GM12864 (cell line): ENCODE results near the gene TDRKH.

ENCODE experiments used
- DNase-seq: peaks from one replicate; pipeline ENCODE4 v3.0.0-alpha.2; 2011; ENCODE audit warnings: low read depth
- H3K4me3 ChIP-seq: 2 replicates; pipeline ENCODE4 v1.5.1; 2011; ENCODE audit warnings: mild to moderate bottlenecking, low read depth, low read length, control low read depth
- TF ChIP-seq, protein P1 (sequence below): IDR thresholded peaks from 2 replicates; pipeline ENCODE4 v1.5.1; 2011; ENCODE audit warnings: low read depth, mild to moderate bottlenecking, moderate library complexity, low read length, control low read depth, inconsistent platforms; ENCODE audit errors: missing control alignments

TDRKH gene, protein sequence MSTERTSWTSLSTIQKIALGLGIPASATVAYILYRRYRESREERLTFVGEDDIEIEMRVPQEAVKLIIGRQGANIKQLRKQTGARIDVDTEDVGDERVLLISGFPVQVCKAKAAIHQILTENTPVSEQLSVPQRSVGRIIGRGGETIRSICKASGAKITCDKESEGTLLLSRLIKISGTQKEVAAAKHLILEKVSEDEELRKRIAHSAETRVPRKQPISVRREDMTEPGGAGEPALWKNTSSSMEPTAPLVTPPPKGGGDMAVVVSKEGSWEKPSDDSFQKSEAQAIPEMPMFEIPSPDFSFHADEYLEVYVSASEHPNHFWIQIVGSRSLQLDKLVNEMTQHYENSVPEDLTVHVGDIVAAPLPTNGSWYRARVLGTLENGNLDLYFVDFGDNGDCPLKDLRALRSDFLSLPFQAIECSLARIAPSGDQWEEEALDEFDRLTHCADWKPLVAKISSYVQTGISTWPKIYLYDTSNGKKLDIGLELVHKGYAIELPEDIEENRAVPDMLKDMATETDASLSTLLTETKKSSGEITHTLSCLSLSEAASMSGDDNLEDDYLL

DNA sequence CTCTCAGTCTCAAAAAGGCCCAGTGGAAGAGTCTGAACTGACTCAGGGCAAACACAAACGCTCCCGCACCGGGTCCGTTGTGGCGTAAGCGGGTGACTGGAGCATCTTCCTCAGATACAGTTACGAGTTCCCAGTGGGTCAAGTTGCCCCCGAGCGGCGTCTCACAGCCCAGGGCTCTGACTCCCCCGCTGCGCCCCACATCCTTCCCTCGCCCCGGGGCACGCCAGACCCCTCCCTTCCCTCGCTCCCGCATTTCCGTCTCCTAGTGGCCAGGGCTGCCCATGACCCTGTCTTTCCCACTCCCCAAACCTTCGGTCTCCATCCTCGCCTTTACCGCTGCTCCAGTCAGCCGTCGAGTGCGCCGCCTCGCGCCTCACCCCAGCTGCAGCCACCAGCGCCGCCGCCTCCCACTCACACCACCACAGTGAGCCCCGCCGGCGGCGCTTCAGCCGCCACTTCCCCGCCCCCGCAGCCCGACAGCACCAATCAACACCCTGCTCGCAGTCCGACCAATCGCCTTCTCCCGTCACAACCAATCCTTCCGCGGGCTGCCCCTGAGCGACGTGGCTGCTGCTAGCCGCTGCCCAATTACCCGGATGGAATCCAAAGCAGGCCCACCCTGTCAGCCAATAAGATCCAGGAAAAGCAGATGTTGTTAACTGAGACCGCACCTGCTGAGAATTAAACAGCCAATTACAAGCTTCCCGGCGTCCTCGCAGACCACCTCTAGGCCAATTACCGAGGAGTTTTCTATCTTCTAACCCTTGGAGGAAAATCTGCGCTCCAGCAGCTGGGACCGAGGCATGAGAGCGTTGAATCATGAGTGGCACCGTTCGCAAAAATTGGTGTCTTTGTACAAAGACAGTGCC is at the start of gene TDRKH:
TDRKH (minus strand) TSS at position 430 of the 869 bp plus-strand sequence. CDS start 7,478 bp downstream, outside the sequence.
- DNase-seq, result peak; percentile 98
- TF ChIP-seq, protein P1, sequence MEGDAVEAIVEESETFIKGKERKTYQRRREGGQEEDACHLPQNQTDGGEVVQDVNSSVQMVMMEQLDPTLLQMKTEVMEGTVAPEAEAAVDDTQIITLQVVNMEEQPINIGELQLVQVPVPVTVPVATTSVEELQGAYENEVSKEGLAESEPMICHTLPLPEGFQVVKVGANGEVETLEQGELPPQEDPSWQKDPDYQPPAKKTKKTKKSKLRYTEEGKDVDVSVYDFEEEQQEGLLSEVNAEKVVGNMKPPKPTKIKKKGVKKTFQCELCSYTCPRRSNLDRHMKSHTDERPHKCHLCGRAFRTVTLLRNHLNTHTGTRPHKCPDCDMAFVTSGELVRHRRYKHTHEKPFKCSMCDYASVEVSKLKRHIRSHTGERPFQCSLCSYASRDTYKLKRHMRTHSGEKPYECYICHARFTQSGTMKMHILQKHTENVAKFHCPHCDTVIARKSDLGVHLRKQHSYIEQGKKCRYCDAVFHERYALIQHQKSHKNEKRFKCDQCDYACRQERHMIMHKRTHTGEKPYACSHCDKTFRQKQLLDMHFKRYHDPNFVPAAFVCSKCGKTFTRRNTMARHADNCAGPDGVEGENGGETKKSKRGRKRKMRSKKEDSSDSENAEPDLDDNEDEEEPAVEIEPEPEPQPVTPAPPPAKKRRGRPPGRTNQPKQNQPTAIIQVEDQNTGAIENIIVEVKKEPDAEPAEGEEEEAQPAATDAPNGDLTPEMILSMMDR, result peak; percentile 29
- H3K4me3 ChIP-seq, result peak within 1 kb of the TSS; percentile 77

DNA sequence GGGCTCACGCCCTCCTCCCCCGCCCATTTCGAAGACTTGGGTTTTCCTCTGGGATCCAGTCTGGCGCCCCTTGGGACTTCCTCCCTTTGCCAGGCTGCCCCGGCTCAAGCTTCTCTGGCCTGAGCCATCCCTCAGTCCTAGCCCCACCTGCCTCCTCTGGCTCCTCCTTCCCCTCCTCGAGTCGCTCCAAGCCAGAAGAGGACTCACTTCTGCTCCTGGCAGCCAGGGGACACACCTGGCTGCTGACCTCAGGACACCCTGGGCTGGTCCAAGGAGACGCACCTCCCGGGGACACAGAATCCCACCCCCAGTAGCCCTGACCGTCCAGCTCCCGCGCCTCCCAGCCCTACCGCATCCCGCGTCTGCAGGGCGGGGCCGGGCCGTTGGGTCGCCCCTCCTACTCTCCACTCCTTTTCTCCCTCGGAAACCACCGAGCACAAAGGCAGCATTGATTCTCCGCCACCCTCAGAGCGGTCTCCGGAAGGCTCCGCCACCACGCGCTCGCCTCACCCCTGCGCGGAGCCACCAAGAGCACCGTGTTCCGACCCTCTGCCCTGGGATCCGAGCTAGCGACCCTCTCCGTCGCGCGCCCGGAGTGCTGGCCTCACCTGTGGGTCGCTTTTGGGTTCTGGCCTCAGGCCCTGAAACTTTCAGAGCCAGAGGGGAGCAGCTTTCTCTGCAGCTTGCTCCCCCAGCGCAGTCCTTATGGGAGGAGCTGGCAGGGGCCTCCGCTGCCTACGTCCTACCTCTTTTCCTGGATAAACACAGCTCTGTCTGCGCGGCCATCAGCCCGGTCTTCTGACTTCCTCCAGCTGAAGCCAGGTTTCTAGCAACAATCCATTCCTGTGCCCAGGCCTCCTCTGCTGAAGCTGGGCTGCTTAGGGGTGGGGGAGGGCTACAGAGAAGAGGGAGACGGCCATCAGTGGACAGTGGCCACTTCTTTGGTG is 49.4 kb upstream of the TDRKH start, which contains the start of gene C2CD4D:
C2CD4D (minus strand) TSS at position 364 of the 947 bp plus-strand sequence. CDS start 831 bp downstream, outside the sequence.
- H3K4me3 ChIP-seq, result peak within 1 kb of the TSS; percentile 44
- DNase-seq, result no peak
- TF ChIP-seq, protein P1, result no peak

DNA sequence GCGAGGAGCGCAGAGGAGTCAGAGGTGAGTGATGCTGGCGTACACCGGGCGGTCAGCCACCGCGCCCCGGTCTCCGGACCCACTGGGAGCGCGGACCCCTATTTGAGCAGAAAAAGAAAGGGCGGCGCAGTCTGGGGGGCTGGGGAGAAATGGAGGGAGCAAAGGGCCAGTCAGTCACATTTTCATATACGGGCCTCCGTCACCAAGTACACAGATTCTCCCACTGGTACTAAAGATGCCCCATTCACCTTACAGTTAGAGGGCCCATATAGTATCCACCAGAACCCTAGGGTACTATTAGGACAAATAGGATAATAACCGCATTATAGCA is 48.7 kb upstream of the TDRKH start:
- no peak for DNase-seq
- peak overlapping the region; percentile 44 for H3K4me3 ChIP-seq
- TF ChIP-seq, protein P1, result no peak

DNA sequence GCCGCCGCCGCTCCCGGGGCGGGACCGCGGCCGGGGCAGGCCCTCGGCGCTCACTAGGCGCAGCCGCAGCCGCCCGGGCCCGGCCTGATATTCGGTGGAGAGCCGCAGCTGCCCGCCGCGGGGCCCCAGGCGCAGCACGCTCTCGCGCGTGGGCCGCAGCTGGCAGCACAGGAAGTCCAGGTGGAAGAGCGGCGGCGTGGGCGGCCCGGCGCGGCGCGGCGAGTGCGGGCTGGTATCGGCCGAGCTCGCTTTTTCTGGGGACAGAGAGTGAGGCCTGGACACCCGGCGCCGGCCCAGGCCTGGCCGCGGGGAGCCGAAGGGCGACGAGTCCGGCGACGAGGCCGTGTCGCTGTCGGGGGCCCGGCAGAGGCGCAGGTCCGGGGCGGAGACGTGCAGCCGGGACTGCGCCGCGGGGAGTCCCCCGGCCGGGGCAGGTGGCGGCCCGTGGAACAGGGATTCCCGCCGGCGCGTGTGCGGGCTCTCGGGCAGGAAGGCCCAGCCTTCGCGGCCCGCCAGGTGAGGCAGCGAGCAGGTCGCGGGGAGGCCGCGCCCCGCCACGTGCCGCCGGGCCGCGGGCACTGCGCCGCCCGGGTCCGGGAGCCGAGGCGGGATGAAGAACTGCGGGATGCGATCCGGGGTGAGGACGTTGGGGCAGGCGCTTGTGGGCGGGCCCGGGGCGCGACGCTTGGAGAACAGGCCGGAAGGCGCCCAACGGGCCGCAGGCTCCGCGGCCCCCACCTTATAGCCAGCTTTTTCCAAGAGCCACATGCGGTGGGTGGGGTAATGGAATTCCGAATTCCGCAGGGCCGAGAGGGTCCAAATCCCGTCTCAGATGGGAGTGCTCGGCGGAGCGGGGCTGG is 48.2 kb upstream of the TDRKH start:
- peak overlapping the region; percentile 44 for H3K4me3 ChIP-seq
- DNase-seq, result no peak
- TF ChIP-seq, protein P1, result no peak

DNA sequence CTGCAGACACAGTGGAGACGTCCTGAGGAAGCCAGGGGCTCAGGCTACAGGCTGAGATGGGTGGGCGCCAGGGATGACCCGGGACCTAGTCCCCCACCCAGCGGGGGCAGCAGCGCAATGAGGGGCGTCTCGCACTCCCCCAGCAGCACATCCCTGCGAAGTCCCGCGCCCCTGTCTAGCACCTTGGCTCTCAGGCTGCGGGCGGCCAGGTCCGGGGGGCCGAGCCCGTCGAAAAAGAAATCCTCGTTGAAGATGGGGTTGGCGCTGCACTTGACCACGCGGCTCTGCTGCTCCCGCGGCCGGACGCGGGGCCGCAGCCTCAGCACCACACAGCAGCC is 47.6 kb upstream of the TDRKH start:
- no peak for DNase-seq
- TF ChIP-seq, protein P1, result no peak
- H3K4me3 ChIP-seq, result no peak overlapping the region; the same call in 1 of the 2 replicates
